DOHH2 (cell line): ENCODE measurements around the gene DHX58.

Source experiments
- H3F3A ChIP-seq: fragments of 200-600 bp; sonication (generic), shearing (Covaris generic); 2 replicates; pipeline ENCODE4 v1.6.0; 2016; ENCODE audit warnings: antibody characterized with exemption, mild to moderate bottlenecking; ENCODE audit not compliant: control insufficient read depth, insufficient read depth
- H3K27ac ChIP-seq: fragments of 200-600 bp; sonication (generic); 2 replicates; pipeline ENCODE4 v1.5.1; 2014; ENCODE audit warnings: low read depth, mild to moderate bottlenecking, low read length, moderate library complexity
- H3K27me3 ChIP-seq: fragments of 200-600 bp; sonication (generic); 2 replicates; pipeline ENCODE4 v1.6.1; 2014; ENCODE audit warnings: mild to moderate bottlenecking, low read length, mixed read lengths; ENCODE audit not compliant: control insufficient read depth
- H3K36me3 ChIP-seq: fragments of 200-600 bp; sonication (generic); 2 replicates; pipeline ENCODE4 v1.6.1; 2014; ENCODE audit warnings: mild to moderate bottlenecking, low read length, moderate library complexity, mixed read lengths; ENCODE audit not compliant: control insufficient read depth
- H3K4me1 ChIP-seq: fragments of 200-600 bp; sonication (generic); 2 replicates; pipeline ENCODE4 v1.6.1; 2014; ENCODE audit warnings: mild to moderate bottlenecking, low read length, mixed read lengths; ENCODE audit not compliant: control insufficient read depth
- H3K4me2 ChIP-seq: fragments of 200-600 bp; sonication (generic); 2 replicates; pipeline ENCODE4 v1.6.0; 2014; ENCODE audit warnings: mild to moderate bottlenecking, low read length, moderate library complexity
- H3K4me3 ChIP-seq: fragments of 200-600 bp; sonication (generic); 2 replicates; pipeline ENCODE4 v1.5.1; 2014; ENCODE audit warnings: mild to moderate bottlenecking, low read length, mixed read lengths
- H3K79me2 ChIP-seq: fragments of 200-600 bp; sonication (generic); 2 replicates; pipeline ENCODE4 v1.6.1; 2014; ENCODE audit warnings: mild to moderate bottlenecking, low read length, mixed read lengths; ENCODE audit not compliant: control insufficient read depth
- H3K9me2 ChIP-seq: fragments of 200-600 bp; sonication (generic); replicated peaks from 2 replicates; pipeline ENCODE4 v1.6.1; 2014; ENCODE audit warnings: mild to moderate bottlenecking, low read length, mixed read lengths; ENCODE audit not compliant: control insufficient read depth
- H3K9me3 ChIP-seq: fragments of 200-600 bp; sonication (generic); 2 replicates; pipeline ENCODE4 v1.6.1; 2014; ENCODE audit warnings: antibody characterized with exemption, low read length, mixed read lengths; ENCODE audit not compliant: control insufficient read depth, insufficient read depth
- H4K20me1 ChIP-seq: fragments of 200-600 bp; sonication (generic); 2 replicates; pipeline ENCODE4 v1.6.0; 2014; ENCODE audit warnings: low read depth, mild to moderate bottlenecking, antibody characterized with exemption, low read length, moderate library complexity; ENCODE audit not compliant: control insufficient read depth, insufficient read depth
- EZH2phosphoT487 ChIP-seq: fragments of 200-600 bp; sonication (generic); IDR thresholded peaks from 2 replicates; pipeline ENCODE4 v1.6.1; 2017; ENCODE audit warnings: borderline replicate concordance, mild to moderate bottlenecking, antibody characterized with exemption, low read length, moderate library complexity, mixed read lengths
- TF ChIP-seq, protein P1 (sequence below): fragments of 200-600 bp; sonication (generic); IDR thresholded peaks from one replicate; pipeline ENCODE4 v1.5.1; 2014; ENCODE audit warnings: antibody characterized with exemption, mild to moderate bottlenecking, low read depth, low read length; ENCODE audit not compliant: poor library complexity, severe bottlenecking

DHX58 gene

DNA sequence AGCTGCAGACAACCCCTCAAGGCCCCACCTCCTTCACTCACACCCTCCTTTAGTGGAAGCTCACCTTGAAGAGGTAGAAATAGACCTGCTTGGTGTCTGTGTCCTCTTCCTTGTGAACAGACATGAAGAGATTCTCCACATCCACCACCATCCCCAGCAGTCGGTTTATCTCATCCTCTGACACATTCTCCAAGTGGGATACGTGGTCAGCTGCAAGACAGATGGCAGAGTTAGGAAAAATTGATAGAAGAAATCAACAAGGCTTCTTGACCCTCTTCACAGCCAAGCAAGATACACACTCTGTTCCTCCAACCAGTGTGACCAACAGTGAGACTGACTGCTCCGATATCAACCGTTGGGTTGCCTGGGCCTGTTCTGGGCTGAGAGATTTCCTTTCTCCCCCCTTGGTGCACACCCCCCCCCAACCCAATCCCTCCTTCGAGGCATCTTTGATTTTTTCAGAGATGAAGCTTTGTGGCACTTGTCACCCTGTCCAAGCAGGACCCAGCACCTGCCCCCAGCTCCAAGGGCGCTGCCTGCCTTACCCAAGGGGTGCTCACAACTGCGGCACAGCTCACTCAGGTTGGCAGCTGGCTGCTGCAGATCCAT is 7.8 kb upstream of the DHX58 start:
- Histone ChIP-seq H3K79me2 (peaks cover 6% of the 10 kb centered on the region), H3K4me2 (peak overlapping the region; percentile 90), H3F3A (peaks cover 2% of the 10 kb centered on the region), H3K27ac (no peak overlapping the region), H3K9me3 (no peaks in the 10 kb centered on the region), H3K9me2 (no peaks in the 10 kb centered on the region), H3K4me1 (peaks cover 36% of the 10 kb centered on the region), H3K36me3 (peaks cover 50% of the 10 kb centered on the region), H4K20me1 (no peaks in the 10 kb centered on the region), H3K27me3 (no peaks in the 10 kb centered on the region), H3K4me3 (peak overlapping the region; percentile 82)
- TF ChIP-seq, protein P1, sequence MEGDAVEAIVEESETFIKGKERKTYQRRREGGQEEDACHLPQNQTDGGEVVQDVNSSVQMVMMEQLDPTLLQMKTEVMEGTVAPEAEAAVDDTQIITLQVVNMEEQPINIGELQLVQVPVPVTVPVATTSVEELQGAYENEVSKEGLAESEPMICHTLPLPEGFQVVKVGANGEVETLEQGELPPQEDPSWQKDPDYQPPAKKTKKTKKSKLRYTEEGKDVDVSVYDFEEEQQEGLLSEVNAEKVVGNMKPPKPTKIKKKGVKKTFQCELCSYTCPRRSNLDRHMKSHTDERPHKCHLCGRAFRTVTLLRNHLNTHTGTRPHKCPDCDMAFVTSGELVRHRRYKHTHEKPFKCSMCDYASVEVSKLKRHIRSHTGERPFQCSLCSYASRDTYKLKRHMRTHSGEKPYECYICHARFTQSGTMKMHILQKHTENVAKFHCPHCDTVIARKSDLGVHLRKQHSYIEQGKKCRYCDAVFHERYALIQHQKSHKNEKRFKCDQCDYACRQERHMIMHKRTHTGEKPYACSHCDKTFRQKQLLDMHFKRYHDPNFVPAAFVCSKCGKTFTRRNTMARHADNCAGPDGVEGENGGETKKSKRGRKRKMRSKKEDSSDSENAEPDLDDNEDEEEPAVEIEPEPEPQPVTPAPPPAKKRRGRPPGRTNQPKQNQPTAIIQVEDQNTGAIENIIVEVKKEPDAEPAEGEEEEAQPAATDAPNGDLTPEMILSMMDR, result no peak
- no peak for TF ChIP-seq EZH2phosphoT487

DNA sequence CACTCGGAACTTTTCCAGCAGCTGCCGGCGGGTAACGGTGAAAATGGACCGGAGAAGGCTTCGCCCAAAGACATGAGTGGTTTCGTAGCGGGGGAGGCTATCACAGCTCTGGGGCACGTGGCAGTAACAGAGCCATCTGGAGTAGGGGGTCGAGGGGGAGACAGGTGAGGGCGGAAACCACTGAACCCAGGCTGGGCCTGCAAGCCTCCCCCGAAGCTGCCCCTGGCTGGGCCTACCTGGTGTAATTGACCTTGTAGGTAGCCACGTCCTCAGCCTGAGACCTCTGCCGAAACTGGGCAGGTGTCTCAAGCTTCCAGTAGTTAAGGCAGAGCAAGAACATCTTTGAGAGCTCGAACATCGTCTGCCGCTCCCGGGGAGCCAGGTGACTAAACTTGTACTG is 6.8 kb upstream of the DHX58 start:
- H3K9me2 ChIP-seq, result no peaks in the 10 kb centered on the region
- H3K9me3 ChIP-seq, result no peaks in the 10 kb centered on the region
- TF ChIP-seq, protein P1, result no peak
- no peak for TF ChIP-seq EZH2phosphoT487
- peaks cover 37% of the 10 kb centered on the region for H3K4me1 ChIP-seq
- no peaks in the 10 kb centered on the region for H3K27me3 ChIP-seq
- H3K79me2 ChIP-seq, result peaks cover 6% of the 10 kb centered on the region
- no peak overlapping the region for H3K4me3 ChIP-seq
- no peaks in the 10 kb centered on the region; the same call in 1 of the 2 replicates for H3F3A ChIP-seq
- H4K20me1 ChIP-seq, result no peaks in the 10 kb centered on the region
- H3K4me2 ChIP-seq, result no peak overlapping the region
- H3K36me3 ChIP-seq, result peaks cover 50% of the 10 kb centered on the region
- H3K27ac ChIP-seq, result no peak overlapping the region

DNA sequence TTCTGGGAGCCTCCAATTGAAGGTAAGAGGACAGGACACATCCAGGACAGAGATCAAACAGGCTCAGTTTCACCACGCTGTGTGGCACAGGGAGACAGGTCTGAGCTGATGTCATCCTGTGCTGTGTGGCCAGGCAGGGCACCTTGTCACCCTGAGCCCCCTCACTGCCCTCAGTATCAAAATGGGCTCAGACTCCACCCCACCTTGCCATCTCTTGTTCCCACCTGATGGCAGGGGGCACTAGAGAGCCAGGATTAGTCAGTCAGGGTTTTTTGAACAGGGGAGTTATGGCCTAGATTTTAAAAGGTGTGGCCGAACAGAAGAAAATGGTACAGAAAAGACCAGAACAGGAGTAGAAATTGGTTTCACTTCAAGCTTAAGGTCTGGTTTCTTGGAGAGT is 6.0 kb upstream of the DHX58 start:
- Histone ChIP-seq H3K4me1 (peaks cover 39% of the 10 kb centered on the region), H3K27ac (no peak overlapping the region), H3K4me3 (no peak overlapping the region), H3K9me2 (no peaks in the 10 kb centered on the region), H4K20me1 (no peaks in the 10 kb centered on the region), H3F3A (no peaks in the 10 kb centered on the region; the same call in 1 of the 2 replicates), H3K79me2 (peaks cover 6% of the 10 kb centered on the region), H3K36me3 (peaks cover 54% of the 10 kb centered on the region), H3K4me2 (no peak overlapping the region), H3K9me3 (no peaks in the 10 kb centered on the region), H3K27me3 (no peaks in the 10 kb centered on the region)
- TF ChIP-seq EZH2phosphoT487, result no peak
- TF ChIP-seq, protein P1, result peak; percentile 76

DNA sequence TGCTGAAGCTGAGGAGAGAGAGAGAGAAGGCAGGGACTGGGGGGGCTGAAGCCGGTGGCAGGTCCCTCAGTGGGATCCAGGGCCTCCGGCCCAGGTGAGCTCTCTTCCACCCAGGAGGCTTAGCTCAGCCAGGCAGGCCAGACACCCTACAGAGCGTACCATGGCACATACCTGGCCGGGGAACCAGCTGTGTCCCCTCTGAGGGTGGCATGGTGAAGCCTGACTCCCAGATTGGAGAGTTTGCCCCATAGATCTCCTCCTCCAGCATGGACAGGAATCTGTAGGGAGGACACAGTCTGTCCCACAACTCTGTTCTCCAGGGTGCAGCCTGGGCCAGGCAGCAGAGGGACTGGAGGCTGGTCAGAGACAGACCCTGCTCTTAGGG is 5.6 kb upstream of the DHX58 start:
- Histone ChIP-seq H3K36me3 (peaks cover 58% of the 10 kb centered on the region), H3F3A (peaks cover under 1% of the 10 kb centered on the region; the same call in 1 of the 2 replicates), H3K27me3 (no peaks in the 10 kb centered on the region), H3K4me1 (peaks cover 43% of the 10 kb centered on the region), H3K79me2 (peaks cover 6% of the 10 kb centered on the region), H3K27ac (no peak overlapping the region), H3K9me3 (no peaks in the 10 kb centered on the region), H3K4me2 (no peak overlapping the region), H3K9me2 (no peaks in the 10 kb centered on the region), H3K4me3 (no peak overlapping the region), H4K20me1 (no peaks in the 10 kb centered on the region)
- TF ChIP-seq, protein P1, result no peak
- no peak for TF ChIP-seq EZH2phosphoT487
